ENCODE data around the gene RAP1A.

GRCh38 chr1:111571239-111571638, 48.4 kb upstream of the RAP1A start:
- TF ChIP-seq, protein P1, sequence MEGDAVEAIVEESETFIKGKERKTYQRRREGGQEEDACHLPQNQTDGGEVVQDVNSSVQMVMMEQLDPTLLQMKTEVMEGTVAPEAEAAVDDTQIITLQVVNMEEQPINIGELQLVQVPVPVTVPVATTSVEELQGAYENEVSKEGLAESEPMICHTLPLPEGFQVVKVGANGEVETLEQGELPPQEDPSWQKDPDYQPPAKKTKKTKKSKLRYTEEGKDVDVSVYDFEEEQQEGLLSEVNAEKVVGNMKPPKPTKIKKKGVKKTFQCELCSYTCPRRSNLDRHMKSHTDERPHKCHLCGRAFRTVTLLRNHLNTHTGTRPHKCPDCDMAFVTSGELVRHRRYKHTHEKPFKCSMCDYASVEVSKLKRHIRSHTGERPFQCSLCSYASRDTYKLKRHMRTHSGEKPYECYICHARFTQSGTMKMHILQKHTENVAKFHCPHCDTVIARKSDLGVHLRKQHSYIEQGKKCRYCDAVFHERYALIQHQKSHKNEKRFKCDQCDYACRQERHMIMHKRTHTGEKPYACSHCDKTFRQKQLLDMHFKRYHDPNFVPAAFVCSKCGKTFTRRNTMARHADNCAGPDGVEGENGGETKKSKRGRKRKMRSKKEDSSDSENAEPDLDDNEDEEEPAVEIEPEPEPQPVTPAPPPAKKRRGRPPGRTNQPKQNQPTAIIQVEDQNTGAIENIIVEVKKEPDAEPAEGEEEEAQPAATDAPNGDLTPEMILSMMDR (IDR thresholded peaks at IDR 0.05): no peak
- no peak for TF ChIP-seq NR3C1 (CRISPR knock-in tag; conservative IDR thresholded peaks at IDR 0.05; ENCODE audit: low read depth)
- TF ChIP-seq, protein P2, sequence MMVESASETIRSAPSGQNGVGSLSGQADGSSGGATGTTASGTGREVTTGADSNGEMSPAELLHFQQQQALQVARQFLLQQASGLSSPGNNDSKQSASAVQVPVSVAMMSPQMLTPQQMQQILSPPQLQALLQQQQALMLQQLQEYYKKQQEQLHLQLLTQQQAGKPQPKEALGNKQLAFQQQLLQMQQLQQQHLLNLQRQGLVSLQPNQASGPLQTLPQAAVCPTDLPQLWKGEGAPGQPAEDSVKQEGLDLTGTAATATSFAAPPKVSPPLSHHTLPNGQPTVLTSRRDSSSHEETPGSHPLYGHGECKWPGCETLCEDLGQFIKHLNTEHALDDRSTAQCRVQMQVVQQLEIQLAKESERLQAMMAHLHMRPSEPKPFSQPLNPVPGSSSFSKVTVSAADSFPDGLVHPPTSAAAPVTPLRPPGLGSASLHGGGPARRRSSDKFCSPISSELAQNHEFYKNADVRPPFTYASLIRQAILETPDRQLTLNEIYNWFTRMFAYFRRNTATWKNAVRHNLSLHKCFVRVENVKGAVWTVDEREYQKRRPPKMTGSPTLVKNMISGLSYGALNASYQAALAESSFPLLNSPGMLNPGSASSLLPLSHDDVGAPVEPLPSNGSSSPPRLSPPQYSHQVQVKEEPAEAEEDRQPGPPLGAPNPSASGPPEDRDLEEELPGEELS (CRISPR knock-in tag; IDR thresholded peaks at IDR 0.05): no peak
- no peak for TF ChIP-seq ELF4 (CRISPR knock-in tag; IDR thresholded peaks at IDR 0.05; ENCODE audit: low read depth)
- no peak for TF ChIP-seq ATF2 (CRISPR knock-in tag; IDR thresholded peaks at IDR 0.05; ENCODE audit: borderline replicate concordance, low read depth)
- no peak for TF ChIP-seq E2F1 (CRISPR knock-in tag; IDR thresholded peaks at IDR 0.05)
- no peak for TF ChIP-seq KAT7 (CRISPR knock-in tag; IDR thresholded peaks at IDR 0.05; ENCODE audit: borderline replicate concordance)
- TF ChIP-seq, protein P3, sequence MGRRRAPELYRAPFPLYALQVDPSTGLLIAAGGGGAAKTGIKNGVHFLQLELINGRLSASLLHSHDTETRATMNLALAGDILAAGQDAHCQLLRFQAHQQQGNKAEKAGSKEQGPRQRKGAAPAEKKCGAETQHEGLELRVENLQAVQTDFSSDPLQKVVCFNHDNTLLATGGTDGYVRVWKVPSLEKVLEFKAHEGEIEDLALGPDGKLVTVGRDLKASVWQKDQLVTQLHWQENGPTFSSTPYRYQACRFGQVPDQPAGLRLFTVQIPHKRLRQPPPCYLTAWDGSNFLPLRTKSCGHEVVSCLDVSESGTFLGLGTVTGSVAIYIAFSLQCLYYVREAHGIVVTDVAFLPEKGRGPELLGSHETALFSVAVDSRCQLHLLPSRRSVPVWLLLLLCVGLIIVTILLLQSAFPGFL (CRISPR knock-in tag; IDR thresholded peaks at IDR 0.05; ENCODE audit: borderline replicate concordance): no peak
- TF ChIP-seq, protein P4, sequence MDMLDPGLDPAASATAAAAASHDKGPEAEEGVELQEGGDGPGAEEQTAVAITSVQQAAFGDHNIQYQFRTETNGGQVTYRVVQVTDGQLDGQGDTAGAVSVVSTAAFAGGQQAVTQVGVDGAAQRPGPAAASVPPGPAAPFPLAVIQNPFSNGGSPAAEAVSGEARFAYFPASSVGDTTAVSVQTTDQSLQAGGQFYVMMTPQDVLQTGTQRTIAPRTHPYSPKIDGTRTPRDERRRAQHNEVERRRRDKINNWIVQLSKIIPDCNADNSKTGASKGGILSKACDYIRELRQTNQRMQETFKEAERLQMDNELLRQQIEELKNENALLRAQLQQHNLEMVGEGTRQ (CRISPR knock-in tag; IDR thresholded peaks at IDR 0.05): no peak
- TF ChIP-seq, protein P5, sequence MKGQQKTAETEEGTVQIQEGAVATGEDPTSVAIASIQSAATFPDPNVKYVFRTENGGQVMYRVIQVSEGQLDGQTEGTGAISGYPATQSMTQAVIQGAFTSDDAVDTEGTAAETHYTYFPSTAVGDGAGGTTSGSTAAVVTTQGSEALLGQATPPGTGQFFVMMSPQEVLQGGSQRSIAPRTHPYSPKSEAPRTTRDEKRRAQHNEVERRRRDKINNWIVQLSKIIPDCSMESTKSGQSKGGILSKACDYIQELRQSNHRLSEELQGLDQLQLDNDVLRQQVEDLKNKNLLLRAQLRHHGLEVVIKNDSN (CRISPR knock-in tag; IDR thresholded peaks at IDR 0.05): no peak
- TF ChIP-seq AFF4 (CRISPR knock-in tag; IDR thresholded peaks at IDR 0.05; ENCODE audit: borderline replicate concordance): no peak
- no peak for TF ChIP-seq CBFB (CRISPR knock-in tag; IDR thresholded peaks at IDR 0.05; ENCODE audit: low read depth)
- TF ChIP-seq ZNF416 (CRISPR knock-in tag; IDR thresholded peaks at IDR 0.05): no peak
